Activated naive CD4-positive, alpha-beta T cell treated with anti-CD3 and anti-CD28 coated beads, Interleukin-2, amount 10 ng/mL, durations not matched to agents 5 hours and 36 hours (primary cell): Measurements from ENCODE around the gene ZNF175. TPM values are rescaled to one million over a fixed set of nuclear protein-coding genes. Genes with fewer than 3 reads are reported as not detected.

ENCODE experiments used
- total RNA-seq, 2 experiments: library from RNA; stranded (reverse); gene quantifications; one replicate each; pipeline ENCODE4 v1.2.3, GENCODE V29; 2021

The ZNF175 gene
- total RNA-seq: 10 to 100 TPM in 1 of 2 experiments, 1 to 10 TPM in 1; 7.6 to 10.1 TPM

DNA sequence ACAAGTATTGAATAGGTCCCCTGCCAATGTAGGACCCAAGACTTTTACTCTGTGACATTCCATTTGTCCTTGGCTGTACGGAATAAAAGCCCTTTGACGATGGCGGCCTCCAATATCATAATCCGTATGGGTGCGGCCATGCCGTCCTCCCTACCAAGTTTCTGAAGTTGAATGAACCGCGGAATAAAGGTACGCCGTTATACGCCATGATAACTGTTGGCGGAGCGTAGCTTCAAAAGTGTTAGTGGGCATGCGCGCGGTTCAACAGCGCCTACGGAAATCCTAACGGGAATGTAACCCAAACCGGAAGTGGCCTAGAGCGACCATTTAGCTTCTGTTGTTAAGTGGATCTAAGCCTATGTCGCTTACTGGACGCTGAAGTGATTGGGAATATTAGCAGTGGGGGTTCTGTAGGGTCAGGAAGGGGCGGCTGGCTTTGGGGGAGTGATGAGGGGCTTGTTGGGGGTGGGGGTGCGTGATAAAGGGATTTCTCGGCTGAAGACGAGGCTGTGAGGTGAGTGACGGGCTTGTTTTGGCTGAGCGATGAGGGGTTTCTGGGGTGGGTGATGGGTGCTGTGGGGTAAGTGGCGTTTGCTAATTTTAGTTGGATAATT is at the start of gene ZNF175:
Gene ZNF175 (plus strand): TSS at position 322 of the 614 bp plus-strand sequence. CDS start 2,047 bp downstream, outside the sequence.

DNA sequence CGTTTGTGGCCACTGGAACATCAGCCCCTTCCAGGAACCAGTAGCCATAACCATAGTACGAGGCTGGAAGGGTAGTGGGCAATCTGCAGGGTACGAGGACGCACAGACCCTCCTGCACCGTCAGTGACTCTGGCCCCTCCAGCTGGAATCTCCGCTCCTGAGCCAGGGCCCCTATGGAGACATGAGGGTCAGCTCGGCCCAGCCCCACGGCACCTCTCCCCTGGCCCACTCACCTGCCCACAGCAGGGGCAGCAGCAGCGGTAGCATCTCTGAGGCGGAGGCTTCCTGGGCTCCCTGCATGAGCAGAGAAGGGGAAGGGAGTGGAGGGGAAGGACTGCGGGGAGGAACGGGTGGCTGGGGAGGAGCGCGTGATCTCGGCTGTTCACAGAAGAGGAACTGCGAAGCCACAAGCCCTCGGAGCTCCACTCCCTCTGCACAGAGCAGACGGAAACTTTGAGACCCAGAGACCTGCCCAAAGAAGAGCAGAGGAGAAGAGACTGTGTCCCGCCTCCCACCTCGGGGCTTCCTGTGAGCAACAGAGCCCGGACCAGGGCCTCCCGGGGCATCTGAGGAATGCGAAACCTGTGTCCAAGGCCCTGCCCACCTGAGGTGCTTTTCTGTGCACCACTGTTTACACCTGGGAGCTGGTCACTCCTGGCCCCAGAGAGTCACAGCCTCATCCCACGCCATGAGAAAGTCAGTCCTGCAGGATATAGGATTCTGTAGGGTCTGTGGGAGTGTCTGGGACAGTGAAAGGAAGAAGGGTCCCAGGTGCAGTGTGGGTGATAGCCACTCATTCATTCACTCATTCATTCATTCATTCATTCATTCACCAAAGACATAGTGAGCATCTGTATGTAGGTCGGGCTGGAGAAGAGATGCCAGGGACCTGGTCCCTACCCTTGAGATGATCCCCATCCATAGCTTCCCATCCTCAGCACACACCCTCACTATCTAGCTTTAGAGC is 39.5 kb upstream of the ZNF175 start, which contains the start of gene SIGLEC6:
Gene SIGLEC6 (minus strand): TSS at position 322 of the 967 bp plus-strand sequence. CDS start 22 bp downstream, at position 300.

DNA sequence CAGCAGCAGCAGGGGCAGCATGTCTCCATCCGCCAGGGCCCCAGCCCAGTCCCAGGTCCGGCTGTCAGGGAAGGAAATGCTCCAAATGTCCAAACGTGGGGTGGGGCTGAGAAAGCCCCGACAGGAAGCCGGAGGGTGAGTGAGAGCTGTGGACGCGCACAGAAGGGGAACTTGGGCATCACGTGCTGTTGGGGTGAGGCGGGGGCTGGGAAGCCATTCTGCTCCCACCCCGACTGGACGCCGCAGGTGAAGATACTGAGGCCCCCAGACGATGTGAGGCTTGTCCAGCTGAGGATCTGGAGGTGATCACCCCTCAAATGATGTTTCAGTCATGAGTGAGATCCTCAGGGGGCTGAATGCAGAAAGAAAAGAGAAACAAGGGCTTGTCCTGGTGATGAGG is 59.2 kb downstream of the ZNF175 start, which contains the start of gene SIGLEC5:
Gene SIGLEC5 (minus strand): TSS at position 87 of the 400 bp plus-strand sequence. CDS start 66 bp downstream, at position 21.

Other genes with a start within 250 kb of the ZNF175 start
- gene VSIG10L, start 229.1 kb upstream of the ZNF175 start, total RNA-seq: under 1 TPM; 0.28 to 0.46 TPM
- 100 to 1,000 TPM; 108 to 109 TPM for gene ETFB, start 204.9 kb upstream of the ZNF175 start, total RNA-seq
- gene CLDND2, start 202.3 kb upstream of the ZNF175 start, total RNA-seq: 1 to 10 TPM; 1.4 to 1.9 TPM
- gene NKG7, start 198.6 kb upstream of the ZNF175 start, total RNA-seq: 10 to 100 TPM; 63.6 to 71.5 TPM
- gene LIM2, start 183.3 kb upstream of the ZNF175 start, total RNA-seq: not detected
- gene C19orf84, start 180.7 kb upstream of the ZNF175 start, total RNA-seq: not detected
- not detected for gene SIGLEC10, start 153.6 kb upstream of the ZNF175 start, total RNA-seq
- gene SIGLEC8, start 112.8 kb upstream of the ZNF175 start, total RNA-seq: not detected
- gene CEACAM18, start 92.7 kb upstream of the ZNF175 start, total RNA-seq: not detected
- gene SIGLEC12, start 69.5 kb upstream of the ZNF175 start, total RNA-seq: not detected
- gene SIGLEC6, start 39.6 kb upstream of the ZNF175 start, total RNA-seq: 1 to 10 TPM in 1 of 2 experiments, under 1 TPM in 1; 0.79 to 1.0 TPM
- not detected for gene SIGLEC5, start 59.1 kb downstream of the ZNF175 start, total RNA-seq
- gene SIGLEC14, start 75.5 kb downstream of the ZNF175 start, total RNA-seq: not detected
- gene SPACA6, start 122.0 kb downstream of the ZNF175 start, total RNA-seq: 1 to 10 TPM; 3.1 to 4.1 TPM
- not detected for gene HAS1, start 152.7 kb downstream of the ZNF175 start, total RNA-seq
- not detected for gene FPR1, start 180.6 kb downstream of the ZNF175 start, total RNA-seq
- not detected for gene FPR2, start 189.9 kb downstream of the ZNF175 start, total RNA-seq
- gene FPR3, start 223.9 kb downstream of the ZNF175 start, total RNA-seq: not detected